Esophagus muscularis mucosa (tissue), 4 donors: Measurements from ENCODE around the gene CATSPER4.

Source experiments
- EP300 ChIP-seq: sonication (generic); formaldehyde crosslinking; IDR thresholded peaks from one replicate; pipeline ENCODE4 v1.6.1; 2017; ENCODE audit warnings: antibody characterized with exemption
- POLR2A ChIP-seq: fragments of 450-650 bp; IDR thresholded peaks from one replicate; pipeline ENCODE4 v1.6.1; 2017; ENCODE audit warnings: antibody characterized with exemption, moderate library complexity, mild to moderate bottlenecking, low read depth
- POLR2AphosphoS5 ChIP-seq, 2 donors: sonication (generic); formaldehyde crosslinking; IDR thresholded peaks; one replicate each; pipeline ENCODE4 v1.6.1; 2017; ENCODE audit warnings: antibody characterized with exemption in 2 of 2
- TF ChIP-seq, protein P1 (sequence below), 3 experiments: fragments of 200-600 bp in 2 of 3; fragments of 450-650 bp in 1 of 3; sonication (generic) in 2 of 3; IDR thresholded peaks; one replicate each; pipeline ENCODE4 v1.5.1; 2017 to 2019; ENCODE audit warnings: antibody characterized with exemption in 3 of 3, mild to moderate bottlenecking in 2 of 3, moderate library complexity in 1 of 3

DNA sequence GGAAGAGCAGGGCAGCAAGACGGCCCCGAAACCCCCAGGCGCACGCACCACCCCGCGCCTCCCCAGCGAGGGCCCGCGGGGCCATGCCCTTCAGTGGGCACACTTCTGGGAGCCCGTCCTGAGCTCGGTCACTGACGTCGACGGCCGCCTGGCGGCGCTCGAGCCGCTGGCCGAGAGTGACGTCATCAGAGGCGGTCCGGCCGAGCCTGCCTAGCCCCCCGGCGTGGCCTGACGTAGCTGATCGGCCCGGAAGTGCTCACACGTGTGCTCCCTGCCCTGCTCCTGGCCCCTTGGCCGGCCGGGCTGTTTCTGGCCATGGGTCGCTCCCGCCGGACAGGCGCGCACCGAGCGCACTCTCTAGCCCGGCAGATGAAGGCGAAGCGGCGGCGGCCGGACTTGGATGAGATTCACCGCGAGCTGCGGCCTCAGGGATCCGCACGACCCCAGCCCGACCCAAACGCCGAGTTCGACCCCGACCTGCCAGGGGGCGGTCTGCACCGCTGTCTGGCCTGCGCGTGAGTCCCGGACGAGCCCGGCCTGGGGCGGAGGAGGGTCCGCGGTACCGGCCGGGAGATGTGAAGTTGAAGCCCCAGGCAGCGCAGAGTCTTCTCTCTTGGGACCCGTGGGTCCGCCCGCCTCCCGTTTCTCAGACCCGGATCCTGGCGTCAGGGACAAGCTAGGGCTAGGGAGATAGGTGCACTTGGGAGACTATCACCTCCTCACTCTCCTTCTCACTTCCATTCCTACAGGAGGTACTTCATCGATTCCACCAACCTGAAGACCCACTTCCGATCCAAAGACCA lies 20.5 kb upstream of the CATSPER4 start, which contains the start of gene ZNF593:
- TF ChIP-seq, protein P1, sequence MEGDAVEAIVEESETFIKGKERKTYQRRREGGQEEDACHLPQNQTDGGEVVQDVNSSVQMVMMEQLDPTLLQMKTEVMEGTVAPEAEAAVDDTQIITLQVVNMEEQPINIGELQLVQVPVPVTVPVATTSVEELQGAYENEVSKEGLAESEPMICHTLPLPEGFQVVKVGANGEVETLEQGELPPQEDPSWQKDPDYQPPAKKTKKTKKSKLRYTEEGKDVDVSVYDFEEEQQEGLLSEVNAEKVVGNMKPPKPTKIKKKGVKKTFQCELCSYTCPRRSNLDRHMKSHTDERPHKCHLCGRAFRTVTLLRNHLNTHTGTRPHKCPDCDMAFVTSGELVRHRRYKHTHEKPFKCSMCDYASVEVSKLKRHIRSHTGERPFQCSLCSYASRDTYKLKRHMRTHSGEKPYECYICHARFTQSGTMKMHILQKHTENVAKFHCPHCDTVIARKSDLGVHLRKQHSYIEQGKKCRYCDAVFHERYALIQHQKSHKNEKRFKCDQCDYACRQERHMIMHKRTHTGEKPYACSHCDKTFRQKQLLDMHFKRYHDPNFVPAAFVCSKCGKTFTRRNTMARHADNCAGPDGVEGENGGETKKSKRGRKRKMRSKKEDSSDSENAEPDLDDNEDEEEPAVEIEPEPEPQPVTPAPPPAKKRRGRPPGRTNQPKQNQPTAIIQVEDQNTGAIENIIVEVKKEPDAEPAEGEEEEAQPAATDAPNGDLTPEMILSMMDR (IDR thresholded peaks at IDR 0.05), result peak; percentile 87 to 93 (median 92)
- peak; percentile 83 to 85 for TF ChIP-seq POLR2AphosphoS5 (IDR thresholded peaks at IDR 0.05)
- TF ChIP-seq EP300, result no peak
- peak; percentile 66 for TF ChIP-seq POLR2A
